ENCODE measurements around the gene MAD2L2.

Gene MAD2L2

GRCh38 chr1:11704691-11705475 is 23.9 kb upstream of the MAD2L2 start:
- no peak for DNase-seq

DNA sequence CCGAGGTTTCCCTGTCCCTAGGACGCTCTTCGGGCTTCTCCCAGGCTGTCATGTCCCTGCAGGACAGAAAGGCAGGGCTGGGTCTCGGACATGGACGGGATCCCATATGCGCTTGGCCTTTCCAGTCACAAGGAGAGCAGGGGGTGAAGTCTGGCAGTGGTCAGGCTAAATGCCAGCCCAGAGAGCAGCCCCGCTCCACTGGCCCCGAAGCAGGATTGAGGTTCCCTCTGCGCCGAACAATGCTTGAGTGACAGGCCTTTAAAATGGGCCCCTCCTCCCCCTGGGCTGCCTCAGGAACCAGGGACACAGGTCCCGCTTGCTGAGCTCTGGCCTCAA is 23.2 kb upstream of the MAD2L2 start:
- DNase-seq = no peak

- DNase-seq = peak in 2 of 3 donors; percentile 28 to 35
Measured at GRCh38 chr1:11703357-11704193, 22.6 kb upstream of the MAD2L2 start.

- DNase-seq = no peak
Measured at GRCh38 chr1:11701981-11702803, 21.2 kb upstream of the MAD2L2 start.

GRCh38 chr1:11701551-11701961 is 20.6 kb upstream of the MAD2L2 start:
- no peak for DNase-seq

- no peak for DNase-seq
Measured at GRCh38 chr1:11700601-11701467, 19.9 kb upstream of the MAD2L2 start.

GRCh38 chr1:11697893-11698210 is 16.9 kb upstream of the MAD2L2 start:
- DNase-seq = no peak

- no peak for DNase-seq
Measured at GRCh38 chr1:11697188-11697892, 16.4 kb upstream of the MAD2L2 start.

- no peak for DNase-seq
Measured at GRCh38 chr1:11695861-11696260, 14.9 kb upstream of the MAD2L2 start.

DNA sequence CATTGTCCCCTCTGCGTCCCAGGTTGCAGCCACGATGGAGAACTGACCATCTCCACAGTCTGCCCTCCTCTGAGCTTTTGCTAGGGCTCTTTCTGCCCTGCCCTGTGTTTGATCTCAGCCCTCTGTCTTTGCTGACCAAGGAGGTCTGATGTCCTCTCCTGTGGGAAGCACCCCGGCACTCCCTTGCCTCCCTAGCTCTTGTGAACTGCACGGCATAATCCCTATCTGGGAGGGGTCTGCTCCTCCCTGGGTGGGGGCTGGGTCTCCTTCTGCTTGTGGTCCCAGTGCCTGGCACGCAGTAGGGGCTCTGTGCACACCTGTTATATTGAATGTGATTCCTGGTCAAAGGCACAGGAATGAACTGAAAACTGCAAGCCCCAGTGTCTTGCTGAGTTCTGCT is 13.0 kb upstream of the MAD2L2 start:
- no peak for DNase-seq

DNA sequence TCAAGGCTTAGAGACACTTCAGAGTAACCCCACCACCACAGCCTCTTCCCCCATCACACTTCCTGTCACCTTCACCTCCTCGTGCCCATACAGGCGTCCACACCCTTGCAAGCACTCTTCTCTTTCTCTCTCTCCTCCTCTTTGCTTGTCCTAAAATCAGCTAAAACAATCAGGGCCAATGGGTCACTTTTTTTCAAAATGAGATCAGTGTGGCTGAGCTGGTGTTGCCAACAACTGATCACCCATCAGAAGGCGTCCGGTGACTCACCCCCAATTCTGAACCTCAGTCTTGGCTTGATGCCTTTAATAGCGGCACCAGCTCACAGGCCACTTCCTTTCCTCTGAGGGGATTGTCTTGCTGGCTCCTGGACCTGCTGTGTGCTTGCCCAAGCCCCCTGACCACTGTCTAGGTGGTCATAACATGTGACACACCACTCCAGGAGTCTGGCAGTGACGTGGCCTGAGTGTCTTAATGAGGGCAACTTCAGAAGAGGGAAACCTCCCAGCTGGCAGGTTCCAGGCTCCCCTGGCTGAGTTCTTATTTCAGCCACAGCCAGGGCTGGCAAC is 12.2 kb upstream of the MAD2L2 start:
- peak; percentile 90 to 92 (median 90) for DNase-seq

DNA sequence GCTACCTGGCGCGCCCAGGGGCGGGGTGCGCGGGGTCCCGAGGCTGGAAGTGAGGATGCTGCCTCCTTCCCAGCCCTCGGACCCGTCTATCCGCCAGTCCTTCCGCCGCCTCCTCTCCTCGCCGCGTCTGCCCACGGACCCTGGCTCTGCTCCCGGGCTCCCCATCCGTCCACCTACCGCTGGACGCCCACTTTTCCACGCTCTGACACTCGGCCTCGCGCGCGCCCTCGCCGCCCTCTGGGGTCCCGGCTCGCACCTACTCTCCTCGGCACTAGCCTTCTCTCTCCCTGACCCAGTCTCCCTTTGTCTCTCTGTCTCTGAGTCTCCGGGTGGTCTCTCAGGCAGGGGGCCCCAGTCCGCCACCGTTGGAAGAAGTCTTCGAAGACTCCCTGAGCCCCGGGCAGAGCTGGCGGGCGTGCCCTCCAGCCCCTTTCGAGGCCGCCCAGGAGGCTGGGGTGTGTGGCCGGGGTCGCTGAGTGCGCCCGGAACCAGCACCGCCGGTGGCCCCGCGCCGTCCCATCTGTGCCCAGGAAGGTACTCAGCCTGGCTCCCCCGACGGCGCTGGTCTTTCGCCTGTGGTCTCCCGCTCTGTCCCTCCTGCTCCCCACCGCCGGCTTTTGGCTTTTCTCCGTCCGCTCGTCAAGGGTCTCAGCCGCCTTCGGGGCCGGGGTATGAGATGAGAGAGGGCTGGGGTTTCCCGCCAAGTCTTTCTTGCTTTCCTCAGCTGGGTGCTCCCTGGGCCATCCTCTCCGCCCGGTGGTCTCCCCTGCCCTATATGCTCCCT is 11.2 kb upstream of the MAD2L2 start:
- DNase-seq = no peak

DNA sequence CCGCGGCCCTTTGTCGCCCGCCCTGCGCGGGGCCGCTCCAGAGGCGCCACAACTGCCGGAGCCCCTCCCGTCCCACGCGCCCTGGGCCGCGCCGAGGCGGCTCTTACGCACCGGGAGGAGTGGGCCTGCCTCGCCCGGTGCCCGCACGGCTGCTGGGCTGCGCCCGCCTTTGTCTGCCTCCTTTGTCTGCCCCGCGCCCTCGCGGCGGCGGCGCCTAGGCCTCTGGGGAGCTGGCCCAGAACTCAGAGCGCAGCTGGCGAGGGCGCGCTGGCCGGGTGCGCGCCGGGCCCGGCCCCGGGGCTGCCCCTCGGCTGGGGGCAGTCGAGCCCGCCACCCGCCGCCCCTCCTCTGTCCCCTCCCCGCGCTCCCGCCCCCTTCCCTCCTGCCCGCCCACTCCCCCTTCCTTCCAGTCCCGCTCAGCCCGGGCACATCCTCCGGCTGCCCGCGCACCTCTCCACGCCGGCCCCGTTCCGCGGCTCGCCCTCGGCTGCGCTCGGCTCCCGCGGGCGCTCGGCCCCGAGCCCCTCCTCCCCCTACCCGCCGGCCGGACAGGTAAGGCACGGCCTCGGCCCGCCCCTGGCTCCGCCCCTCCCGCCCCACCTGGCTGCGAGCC is 10.5 kb upstream of the MAD2L2 start, which contains the start of gene DRAXIN:
DRAXIN (plus strand) TSS at position 409 of the 613 bp plus-strand sequence. CDS start 14,549 bp downstream, outside the sequence.
- peak in 1 of 3 donors; percentile 52 for DNase-seq

DNA sequence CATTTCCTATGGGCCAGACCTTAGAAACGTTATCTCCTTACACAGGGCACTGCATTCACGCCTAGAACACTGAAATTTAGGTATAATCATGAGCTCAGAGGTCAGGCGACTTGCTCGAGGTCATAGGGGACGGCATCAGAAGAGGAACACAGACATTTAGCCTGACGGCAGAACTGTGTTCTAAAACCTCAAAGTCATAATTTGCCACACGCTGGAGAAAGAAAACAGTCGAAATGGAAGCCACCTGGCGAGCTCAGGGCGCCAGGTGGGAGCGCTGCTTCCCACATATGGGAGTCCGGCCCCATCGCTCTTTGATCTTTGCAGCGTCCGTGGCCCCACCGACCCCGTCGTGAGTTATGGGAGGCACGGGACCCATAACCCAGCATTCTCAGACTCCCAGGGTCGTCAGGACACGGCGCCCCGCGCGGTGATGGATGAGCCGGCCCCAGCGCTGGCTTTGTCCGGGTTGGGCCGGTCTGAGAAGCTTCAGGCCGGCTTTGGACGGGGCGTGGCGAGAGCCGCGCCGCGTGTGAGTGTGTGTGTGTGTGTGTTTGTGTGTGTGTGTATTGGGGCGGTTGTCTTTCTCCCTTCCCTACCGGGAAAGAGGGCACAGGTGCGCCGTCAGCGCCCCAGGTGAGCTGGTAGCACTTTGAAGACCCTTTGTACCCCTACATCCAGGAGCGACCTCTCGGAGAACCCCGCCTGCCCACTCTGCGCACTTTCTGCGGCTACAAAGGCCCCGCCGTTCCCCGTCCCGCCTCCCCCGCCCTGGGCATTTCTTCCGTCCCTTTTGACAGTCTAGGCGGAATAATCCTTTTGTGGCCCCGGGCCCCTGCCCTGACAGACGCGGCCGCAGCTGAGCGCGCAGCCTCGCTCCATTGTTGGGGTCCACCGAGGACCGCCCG is 9.7 kb upstream of the MAD2L2 start:
- peak; percentile 26 to 37 (median 33) for DNase-seq

DNA sequence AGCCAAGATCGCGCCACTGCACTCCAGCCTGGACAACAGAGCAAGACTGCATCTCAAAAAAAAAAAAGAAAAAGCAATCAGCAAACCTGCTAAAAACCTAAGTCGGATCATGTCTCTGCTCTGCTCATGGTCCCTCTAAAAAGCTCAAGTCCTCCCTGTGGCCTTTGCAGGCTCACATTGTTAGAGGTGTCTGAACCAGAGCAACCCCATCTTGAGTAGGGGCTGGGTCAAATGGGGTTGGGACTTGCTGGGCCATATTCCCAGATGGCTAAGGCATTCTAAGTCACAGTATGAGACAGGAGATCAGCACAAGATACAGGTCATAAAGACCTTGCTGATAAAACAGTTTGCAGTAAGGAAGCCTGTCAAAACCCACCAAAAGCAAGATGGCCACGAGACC is 7.6 kb upstream of the MAD2L2 start:
- DNase-seq = no peak

GRCh38 chr1:11685210-11685752 is 4.3 kb upstream of the MAD2L2 start:
- DNase-seq = no peak

GRCh38 chr1:11684070-11684469 is 3.1 kb upstream of the MAD2L2 start:
- no peak for DNase-seq

DNA sequence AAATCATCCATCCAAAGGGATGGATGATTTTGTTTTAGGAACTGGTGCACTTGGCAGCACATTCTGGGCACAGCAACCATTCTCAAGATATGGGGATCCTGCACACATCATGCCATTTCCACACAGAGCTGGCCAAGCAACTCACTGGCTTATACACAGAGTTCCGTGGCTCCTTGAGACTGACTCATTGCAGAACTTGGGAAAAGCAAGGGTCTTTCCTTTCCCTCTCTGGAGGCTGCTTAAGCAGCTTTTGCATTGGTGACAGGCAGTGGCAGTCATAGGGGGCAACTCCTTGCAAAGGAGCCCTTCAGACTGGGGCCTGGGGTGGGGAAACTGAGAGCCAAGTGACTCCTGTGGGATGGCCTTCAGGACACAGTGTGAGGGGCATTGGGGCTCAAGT is 1.9 kb upstream of the MAD2L2 start:
- peak in 1 of 3 donors; percentile 41 for DNase-seq
